ENCODE measurements around the gene PLA2G12A. TPM values are rescaled to one million over a fixed set of nuclear protein-coding genes. Genes with fewer than 3 reads are reported as not detected.
A peak's percentile ranks its signal among the peaks of the same experiment; 100 is the strongest.

Gene PLA2G12A
- total RNA-seq, 1 donor from 2014 or later: 54.7 TPM

DNA sequence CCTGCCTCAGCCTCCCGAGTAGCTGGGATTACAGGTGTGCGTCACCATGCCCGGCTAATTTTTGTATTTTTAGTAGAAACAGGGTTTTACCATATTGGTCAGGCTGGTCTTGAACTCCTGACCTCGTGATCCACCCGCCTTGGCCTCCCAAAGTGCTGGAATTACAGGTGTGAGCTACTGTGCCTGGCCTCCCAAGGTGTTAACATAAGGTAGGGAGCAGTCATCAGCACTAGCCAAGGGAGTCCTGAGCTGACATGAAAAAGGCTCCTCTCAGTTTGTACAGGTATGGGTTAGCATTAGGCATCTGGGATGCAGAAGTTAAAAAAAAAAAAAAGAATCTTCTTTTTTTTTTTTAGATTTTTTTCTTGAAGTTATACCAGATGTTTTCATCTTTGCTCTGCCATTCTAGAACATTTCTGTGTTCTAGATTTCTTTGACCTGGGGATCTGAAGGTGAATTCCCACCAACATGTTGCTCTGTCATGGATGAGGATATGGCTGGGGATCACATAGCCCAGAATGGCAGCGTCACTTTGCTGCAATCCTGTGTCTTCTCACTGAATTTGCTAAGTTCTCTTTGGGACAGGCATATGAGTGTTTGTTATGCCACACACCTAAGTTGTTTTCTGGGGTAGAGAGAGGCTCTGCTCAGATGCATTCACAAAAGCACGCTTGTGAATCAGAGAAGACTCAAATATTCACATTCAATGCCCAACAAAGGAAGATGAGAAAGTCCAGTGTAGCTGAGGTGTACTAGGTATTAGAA is 24.4 kb upstream of the PLA2G12A start:
- Mint-ChIP-seq H3K9me3 (ENCODE audit: low read depth) (no peaks in the 10 kb centered on the region), H3K27ac (peak overlapping the region; percentile 45), H3K27me3 (no peaks in the 10 kb centered on the region), H3K4me1 (ENCODE audit: low read depth) (peaks cover 2% of the 10 kb centered on the region), H3K36me3 (ENCODE audit: insufficient read depth) (no peaks in the 10 kb centered on the region), H3K4me3 (ENCODE audit: low read depth) (no peak overlapping the region)
- TF ChIP-seq, protein P1, sequence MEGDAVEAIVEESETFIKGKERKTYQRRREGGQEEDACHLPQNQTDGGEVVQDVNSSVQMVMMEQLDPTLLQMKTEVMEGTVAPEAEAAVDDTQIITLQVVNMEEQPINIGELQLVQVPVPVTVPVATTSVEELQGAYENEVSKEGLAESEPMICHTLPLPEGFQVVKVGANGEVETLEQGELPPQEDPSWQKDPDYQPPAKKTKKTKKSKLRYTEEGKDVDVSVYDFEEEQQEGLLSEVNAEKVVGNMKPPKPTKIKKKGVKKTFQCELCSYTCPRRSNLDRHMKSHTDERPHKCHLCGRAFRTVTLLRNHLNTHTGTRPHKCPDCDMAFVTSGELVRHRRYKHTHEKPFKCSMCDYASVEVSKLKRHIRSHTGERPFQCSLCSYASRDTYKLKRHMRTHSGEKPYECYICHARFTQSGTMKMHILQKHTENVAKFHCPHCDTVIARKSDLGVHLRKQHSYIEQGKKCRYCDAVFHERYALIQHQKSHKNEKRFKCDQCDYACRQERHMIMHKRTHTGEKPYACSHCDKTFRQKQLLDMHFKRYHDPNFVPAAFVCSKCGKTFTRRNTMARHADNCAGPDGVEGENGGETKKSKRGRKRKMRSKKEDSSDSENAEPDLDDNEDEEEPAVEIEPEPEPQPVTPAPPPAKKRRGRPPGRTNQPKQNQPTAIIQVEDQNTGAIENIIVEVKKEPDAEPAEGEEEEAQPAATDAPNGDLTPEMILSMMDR (IDR thresholded peaks at IDR 0.05; ENCODE audit: unreplicated experiment): no peak
- DNase-seq (ENCODE audit: low spot score, unreplicated experiment): no peak

DNA sequence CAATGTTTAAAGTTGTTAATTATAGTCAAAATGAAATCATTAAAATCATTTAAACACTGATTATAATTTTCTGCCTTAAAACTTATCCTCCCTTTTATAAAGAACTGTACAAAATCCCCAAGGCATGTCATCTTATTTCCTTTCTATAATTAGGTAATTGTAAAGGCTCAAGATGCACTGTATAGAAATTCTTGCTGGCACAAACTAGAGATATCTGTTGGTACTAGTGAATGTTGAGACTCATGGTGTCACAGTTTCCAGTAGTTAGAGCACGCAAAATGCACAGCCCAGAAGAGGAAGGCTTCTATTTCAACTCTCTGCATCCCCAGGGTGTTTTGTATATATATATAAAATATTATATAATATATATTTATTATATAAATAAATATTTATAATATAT is 22.7 kb upstream of the PLA2G12A start:
- Mint-ChIP-seq H3K27ac (no peak overlapping the region), H3K9me3 (ENCODE audit: low read depth) (no peaks in the 10 kb centered on the region), H3K4me1 (ENCODE audit: low read depth) (peaks cover 2% of the 10 kb centered on the region), H3K27me3 (no peaks in the 10 kb centered on the region), H3K36me3 (ENCODE audit: insufficient read depth) (no peaks in the 10 kb centered on the region), H3K4me3 (ENCODE audit: low read depth) (no peak overlapping the region)
- no peak for DNase-seq (ENCODE audit: low spot score, unreplicated experiment)
- TF ChIP-seq, protein P1 (IDR thresholded peaks at IDR 0.05; ENCODE audit: unreplicated experiment): no peak

DNA sequence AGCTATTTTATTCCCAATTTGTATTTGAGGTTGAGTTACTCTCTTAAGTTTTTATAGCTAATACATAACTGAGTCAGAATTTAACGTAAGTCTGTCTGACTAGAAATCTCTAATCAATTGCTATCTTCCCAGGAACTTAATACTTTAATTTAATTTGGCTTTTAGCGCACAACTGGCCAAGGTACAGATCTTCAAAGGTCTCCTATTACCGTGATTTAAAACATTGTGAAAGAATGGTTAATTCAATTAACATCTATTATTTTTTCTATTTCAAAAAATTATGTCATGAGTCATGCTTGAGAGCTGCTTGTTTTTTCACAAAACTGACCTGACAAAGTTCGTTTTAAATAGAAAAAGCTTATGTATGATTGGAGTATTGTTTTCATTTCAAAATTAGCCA is 22.0 kb upstream of the PLA2G12A start:
- no peak overlapping the region for H3K27ac Mint-ChIP-seq
- no peak for DNase-seq (ENCODE audit: low spot score, unreplicated experiment)
- H3K36me3 Mint-ChIP-seq (ENCODE audit: insufficient read depth): no peaks in the 10 kb centered on the region
- H3K27me3 Mint-ChIP-seq: no peaks in the 10 kb centered on the region
- H3K4me3 Mint-ChIP-seq (ENCODE audit: low read depth): no peak overlapping the region
- H3K4me1 Mint-ChIP-seq (ENCODE audit: low read depth): peaks cover 2% of the 10 kb centered on the region
- H3K9me3 Mint-ChIP-seq (ENCODE audit: low read depth): no peaks in the 10 kb centered on the region
- TF ChIP-seq, protein P1 (IDR thresholded peaks at IDR 0.05; ENCODE audit: unreplicated experiment): no peak

DNA sequence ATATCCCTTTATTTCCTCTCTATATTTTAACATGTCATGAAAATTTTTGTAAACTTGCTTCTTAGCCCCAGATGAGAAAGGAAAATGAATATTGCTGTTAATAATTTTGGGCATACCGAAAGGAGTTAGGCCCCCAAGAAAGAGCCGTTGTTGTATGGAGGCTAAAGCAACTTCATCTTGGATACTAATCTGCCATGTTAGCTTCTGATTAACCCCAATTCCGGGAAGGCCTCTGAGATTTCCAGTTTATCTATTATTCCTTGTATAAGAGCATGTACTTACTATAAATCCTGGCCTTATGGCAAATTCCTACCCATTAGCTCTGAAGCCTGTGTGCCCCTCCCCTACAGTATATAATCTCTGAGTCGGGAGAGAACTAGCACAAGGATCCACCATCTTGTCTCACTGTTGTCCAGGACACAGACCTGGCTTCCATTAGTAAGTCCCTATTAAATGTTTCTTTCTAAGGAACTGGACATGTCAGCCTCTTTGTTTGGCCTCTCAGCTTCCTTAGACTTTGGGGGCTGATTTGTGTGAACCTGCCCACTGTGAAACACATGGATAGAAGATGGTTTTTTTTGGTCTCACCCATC is 20.9 kb upstream of the PLA2G12A start:
- no peak overlapping the region for H3K4me3 Mint-ChIP-seq (ENCODE audit: low read depth)
- peaks cover 2% of the 10 kb centered on the region for H3K4me1 Mint-ChIP-seq (ENCODE audit: low read depth)
- TF ChIP-seq, protein P1 (IDR thresholded peaks at IDR 0.05; ENCODE audit: unreplicated experiment): no peak
- no peaks in the 10 kb centered on the region for H3K36me3 Mint-ChIP-seq (ENCODE audit: insufficient read depth)
- no peaks in the 10 kb centered on the region for H3K9me3 Mint-ChIP-seq (ENCODE audit: low read depth)
- H3K27me3 Mint-ChIP-seq: no peaks in the 10 kb centered on the region
- no peak overlapping the region for H3K27ac Mint-ChIP-seq
- no peak for DNase-seq (ENCODE audit: low spot score, unreplicated experiment)

DNA sequence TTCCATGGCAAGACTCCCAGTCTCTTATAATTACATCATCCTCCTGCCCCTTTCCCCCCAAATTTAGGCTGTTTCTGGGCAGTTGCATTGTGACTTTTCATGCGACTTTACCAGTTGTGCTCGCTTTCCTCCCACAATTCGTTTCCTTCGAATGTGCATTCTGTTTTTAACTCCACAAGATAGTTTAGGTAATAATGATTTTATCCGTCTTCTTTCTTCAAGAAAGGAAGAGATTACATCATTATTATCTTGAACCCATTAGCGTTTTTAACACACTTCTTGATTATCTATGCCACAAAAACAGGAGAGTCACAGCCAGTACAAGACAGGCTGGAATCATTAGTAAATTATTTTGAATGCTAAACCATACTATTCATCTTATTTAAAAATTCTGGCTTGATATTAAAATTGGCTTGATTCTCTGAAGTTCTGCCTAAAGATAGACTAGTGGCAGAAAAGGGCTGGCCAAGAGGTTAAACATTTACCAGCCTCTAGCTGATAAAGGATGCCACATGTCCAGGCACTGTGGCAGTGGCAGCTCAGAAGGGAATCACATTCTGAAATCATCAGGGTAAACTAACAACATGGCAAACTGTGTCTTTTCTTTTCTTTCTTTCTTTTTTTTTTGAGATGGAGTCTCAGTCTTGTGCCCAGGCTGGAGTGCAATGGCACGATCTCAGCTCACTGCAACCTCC is 19.7 kb upstream of the PLA2G12A start:
- Mint-ChIP-seq H3K9me3 (ENCODE audit: low read depth) (no peaks in the 10 kb centered on the region), H3K36me3 (ENCODE audit: insufficient read depth) (no peaks in the 10 kb centered on the region), H3K27me3 (no peaks in the 10 kb centered on the region), H3K4me1 (ENCODE audit: low read depth) (peaks cover 2% of the 10 kb centered on the region), H3K27ac (no peak overlapping the region), H3K4me3 (ENCODE audit: low read depth) (no peak overlapping the region)
- TF ChIP-seq, protein P1 (IDR thresholded peaks at IDR 0.05; ENCODE audit: unreplicated experiment): no peak
- no peak for DNase-seq (ENCODE audit: low spot score, unreplicated experiment)

All from progenitor cell of endocrine pancreas (in vitro differentiated cells).